Stimulated activated naive CD8-positive, alpha-beta T cell treated with anti-CD3 and anti-CD28 coated beads, Interleukin-15, Interleukin-2, amounts not matched to agents 100 ng/mL and 50 ng/mL, for 24 hours (primary cell): Measurements from ENCODE around the gene SEMA5A.

Source experiments
- H3K27ac Mint-ChIP-seq: one replicate; pipeline ENCODE4 v1.8.0; 2021; ENCODE audit warnings: mild to moderate bottlenecking, mixed read lengths
- H3K27me3 Mint-ChIP-seq: one replicate; pipeline ENCODE4 v1.8.0; 2021; ENCODE audit warnings: mixed read lengths
- H3K36me3 Mint-ChIP-seq: one replicate; pipeline ENCODE4 v1.8.0; 2021; ENCODE audit warnings: low read depth, mixed read lengths
- H3K4me1 Mint-ChIP-seq: one replicate; pipeline ENCODE4 v1.8.0; 2021; ENCODE audit warnings: low read depth, mixed read lengths
- H3K4me3 Mint-ChIP-seq: one replicate; pipeline ENCODE4 v1.8.0; 2021; ENCODE audit warnings: mild to moderate bottlenecking, mixed read lengths
- H3K9me3 Mint-ChIP-seq: one replicate; pipeline ENCODE4 v1.8.0; 2021; ENCODE audit warnings: mixed read lengths

Gene SEMA5A

DNA sequence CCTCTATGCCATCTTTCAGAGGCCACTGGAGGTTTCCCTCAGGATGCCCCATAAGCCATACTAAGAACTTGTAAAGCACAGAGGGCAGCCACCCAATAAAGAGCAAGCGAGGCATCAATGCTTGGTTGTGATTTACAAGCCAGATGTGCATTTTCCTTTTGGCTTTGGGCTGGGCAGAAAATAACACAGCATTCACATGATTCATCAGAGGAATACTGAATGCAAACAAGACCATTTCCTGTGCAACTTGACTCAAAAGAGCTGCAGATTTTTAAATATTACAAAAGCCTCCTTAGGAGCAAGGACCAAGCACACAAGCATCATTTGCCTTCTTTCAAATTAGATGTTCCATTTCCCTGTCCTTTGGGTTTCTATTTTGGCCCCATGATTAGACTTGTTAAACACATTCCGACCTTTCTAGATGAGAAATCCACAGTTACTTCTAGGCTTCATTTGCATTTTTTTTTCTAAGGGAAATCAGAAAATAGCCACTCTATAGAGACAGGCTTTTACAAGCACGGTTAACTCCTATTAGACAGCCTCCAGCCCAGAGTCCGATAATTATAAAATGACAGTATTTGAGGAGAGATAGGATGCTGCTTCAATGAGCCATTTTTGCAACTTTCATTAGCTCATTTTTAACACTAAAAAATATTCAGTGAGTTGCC, 207.8 kb downstream of the SEMA5A start:
- peaks cover 6% of the 10 kb centered on the region for H3K9me3 Mint-ChIP-seq
- H3K4me3 Mint-ChIP-seq = no peak overlapping the region
- no peak overlapping the region for H3K27ac Mint-ChIP-seq
- no peaks in the 10 kb centered on the region for H3K27me3 Mint-ChIP-seq
- H3K4me1 Mint-ChIP-seq = no peaks in the 10 kb centered on the region
- H3K36me3 Mint-ChIP-seq = no peaks in the 10 kb centered on the region

DNA sequence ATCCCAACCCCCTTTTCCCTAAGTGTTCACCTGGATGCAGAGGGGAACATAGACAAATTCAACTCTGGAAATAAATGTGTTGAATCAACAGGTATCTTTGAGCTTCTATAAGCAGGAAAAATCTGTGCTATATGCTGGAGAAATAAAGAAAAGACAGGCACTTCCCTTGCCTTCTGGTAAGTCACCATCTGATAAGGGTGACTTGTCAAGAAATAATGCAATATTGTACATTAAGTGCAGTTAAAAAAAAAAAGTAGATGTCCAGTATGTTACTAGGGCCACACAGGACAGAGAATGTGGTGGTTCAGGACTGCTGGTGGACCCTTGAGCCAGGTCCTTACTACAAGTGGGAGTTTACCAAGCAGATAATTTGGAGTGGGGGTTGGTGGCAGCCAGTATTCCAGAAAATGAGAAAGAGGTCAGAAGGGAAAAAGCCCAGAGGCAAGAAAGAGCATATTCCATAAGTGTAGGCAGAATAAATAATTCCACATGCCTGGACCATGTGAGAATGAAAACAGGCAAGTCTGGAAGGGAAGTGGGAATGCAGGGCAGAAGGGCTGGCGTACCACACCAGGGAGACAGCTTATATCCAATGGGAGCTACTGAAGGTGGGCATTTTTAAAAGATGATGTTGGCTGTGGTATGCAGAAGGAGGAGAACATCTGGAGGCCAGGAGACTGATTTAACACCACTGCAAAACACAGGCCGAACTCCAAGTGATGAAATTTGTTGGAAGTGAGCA, 209.9 kb downstream of the SEMA5A start:
- Mint-ChIP-seq H3K36me3 (no peaks in the 10 kb centered on the region), H3K9me3 (peaks cover 6% of the 10 kb centered on the region), H3K27ac (no peak overlapping the region), H3K27me3 (no peaks in the 10 kb centered on the region), H3K4me1 (no peaks in the 10 kb centered on the region), H3K4me3 (no peak overlapping the region)

DNA sequence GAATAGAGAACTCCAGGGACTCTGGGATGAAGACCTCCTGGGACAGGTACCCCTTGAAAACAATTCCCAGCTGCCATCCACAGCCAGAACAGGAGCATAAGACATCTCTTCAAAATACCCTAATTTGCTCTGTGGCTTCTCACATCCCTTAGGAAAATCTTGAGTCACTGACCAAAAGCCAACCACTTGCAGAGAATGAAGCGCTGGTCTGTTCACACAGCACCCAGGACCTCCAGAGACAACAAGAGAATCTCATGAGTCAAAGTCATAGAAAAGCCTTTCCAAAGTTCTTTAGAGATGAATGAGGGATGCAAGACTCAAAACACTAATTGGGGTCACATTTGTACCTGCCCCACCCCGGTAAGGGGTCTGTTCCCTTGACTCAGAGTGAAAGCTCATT, 210.6 kb downstream of the SEMA5A start:
- H3K36me3 Mint-ChIP-seq = no peaks in the 10 kb centered on the region
- H3K4me3 Mint-ChIP-seq = no peak overlapping the region
- no peaks in the 10 kb centered on the region for H3K27me3 Mint-ChIP-seq
- no peaks in the 10 kb centered on the region for H3K4me1 Mint-ChIP-seq
- peaks cover 6% of the 10 kb centered on the region for H3K9me3 Mint-ChIP-seq
- no peak overlapping the region for H3K27ac Mint-ChIP-seq

DNA sequence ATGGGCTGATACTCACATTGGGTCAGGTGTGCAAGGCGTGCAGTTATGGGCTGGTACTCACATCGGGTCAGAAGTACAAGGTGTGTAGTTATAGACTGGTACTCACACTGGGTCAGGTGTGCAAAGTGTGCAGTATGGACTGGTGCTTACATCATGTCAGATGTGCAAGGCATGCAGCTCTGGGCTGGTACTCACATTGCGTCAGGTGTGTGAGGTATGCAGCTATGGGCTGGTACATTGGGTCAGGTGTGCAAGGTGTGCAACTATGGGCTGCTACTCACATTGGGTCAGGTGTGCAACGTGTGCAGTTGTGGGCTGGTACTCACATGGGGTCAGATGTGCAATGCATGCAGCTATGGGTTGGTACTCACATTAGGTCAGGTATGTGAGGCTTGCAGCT, 213.8 kb downstream of the SEMA5A start:
- Mint-ChIP-seq H3K27ac (no peak overlapping the region), H3K36me3 (no peaks in the 10 kb centered on the region)

DNA sequence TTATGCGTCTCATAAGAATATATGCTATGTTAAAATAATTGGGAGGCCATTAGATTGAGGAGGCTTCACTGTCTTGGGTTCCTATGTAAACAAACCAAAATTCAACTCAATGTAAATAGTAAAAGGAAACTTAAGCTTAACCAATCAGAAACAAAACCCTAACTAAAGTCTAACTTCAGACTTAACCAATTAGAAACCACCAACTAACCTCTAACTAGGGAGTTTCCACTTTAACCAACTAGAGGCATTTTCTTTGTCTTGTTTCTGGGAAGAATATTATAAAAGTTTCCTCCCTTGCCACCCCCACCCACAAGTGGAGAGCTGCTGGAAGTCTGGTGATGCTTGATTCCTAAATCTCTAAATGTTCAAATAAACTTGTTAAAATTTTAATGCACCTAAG, 214.5 kb downstream of the SEMA5A start:
- no peak overlapping the region for H3K4me3 Mint-ChIP-seq

More for the DNA sequence above, 213.8 kb downstream of the SEMA5A start:
- Mint-ChIP-seq H3K4me1 (no peaks in the 10 kb centered on the region), H3K4me3 (no peak overlapping the region), H3K27me3 (no peaks in the 10 kb centered on the region), H3K9me3 (peaks cover 4% of the 10 kb centered on the region)

DNA sequence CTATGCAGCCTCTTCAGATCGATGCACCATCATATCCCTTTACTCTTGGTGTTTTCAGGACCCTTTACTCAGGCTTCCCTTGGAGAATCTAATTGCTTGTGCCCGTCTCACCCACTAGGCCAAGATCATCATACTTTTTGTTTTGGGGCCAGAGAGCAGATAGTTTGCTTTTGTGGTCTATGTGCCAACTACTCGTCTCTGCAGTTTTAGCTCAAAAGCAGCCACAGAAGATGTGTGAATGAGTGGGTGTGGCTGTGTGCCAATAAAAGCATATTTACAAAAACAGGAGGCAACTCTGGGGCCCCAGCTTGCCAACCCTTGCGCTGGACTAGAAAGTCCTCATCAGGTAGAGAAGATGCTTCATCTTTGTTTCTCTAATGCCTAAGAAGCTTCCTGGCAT, 216.8 kb downstream of the SEMA5A start:
- no peak overlapping the region for H3K27ac Mint-ChIP-seq
- H3K4me1 Mint-ChIP-seq = no peaks in the 10 kb centered on the region
- no peaks in the 10 kb centered on the region for H3K36me3 Mint-ChIP-seq
- H3K27me3 Mint-ChIP-seq = no peaks in the 10 kb centered on the region
- no peak overlapping the region for H3K4me3 Mint-ChIP-seq
- peaks cover 4% of the 10 kb centered on the region for H3K9me3 Mint-ChIP-seq

More for the DNA sequence above, 214.5 kb downstream of the SEMA5A start:
- Mint-ChIP-seq H3K9me3 (peaks cover 4% of the 10 kb centered on the region), H3K27ac (no peak overlapping the region), H3K27me3 (no peaks in the 10 kb centered on the region), H3K36me3 (no peaks in the 10 kb centered on the region), H3K4me1 (no peaks in the 10 kb centered on the region)

GRCh38 chr5:9325549-9325948, 220.3 kb downstream of the SEMA5A start:
- Mint-ChIP-seq H3K27ac (no peak overlapping the region), H3K27me3 (no peaks in the 10 kb centered on the region), H3K9me3 (peaks cover 4% of the 10 kb centered on the region), H3K4me1 (no peaks in the 10 kb centered on the region), H3K4me3 (no peak overlapping the region), H3K36me3 (no peaks in the 10 kb centered on the region)

- Mint-ChIP-seq H3K27me3 (no peaks in the 10 kb centered on the region), H3K27ac (no peak overlapping the region), H3K9me3 (peaks cover 4% of the 10 kb centered on the region), H3K4me3 (no peak overlapping the region), H3K4me1 (no peaks in the 10 kb centered on the region), H3K36me3 (no peaks in the 10 kb centered on the region)
Observed at GRCh38 chr5:9324348-9325077, 221.4 kb downstream of the SEMA5A start.

DNA sequence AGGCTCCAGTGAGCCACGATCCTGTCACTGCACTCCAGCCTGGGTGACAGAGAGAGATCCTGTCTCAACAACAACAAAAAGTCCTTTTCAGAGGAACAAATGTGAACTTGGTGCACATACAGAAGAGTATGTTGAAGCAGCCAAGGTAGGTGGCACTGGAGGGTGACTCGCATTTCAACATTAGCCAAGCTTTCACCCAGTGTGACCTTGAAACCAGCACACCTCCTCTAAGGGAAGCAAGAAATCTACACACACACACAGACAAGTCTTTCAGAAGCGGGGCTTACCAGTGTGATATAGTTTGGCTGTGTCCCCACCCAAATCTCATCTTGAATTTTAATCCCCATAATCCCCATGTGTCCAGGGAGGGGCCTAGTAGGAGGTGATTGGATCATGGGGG, 225.2 kb downstream of the SEMA5A start:
- Mint-ChIP-seq H3K27ac (no peak overlapping the region), H3K27me3 (no peaks in the 10 kb centered on the region), H3K9me3 (no peaks in the 10 kb centered on the region), H3K4me3 (no peak overlapping the region), H3K4me1 (no peaks in the 10 kb centered on the region), H3K36me3 (no peaks in the 10 kb centered on the region)

DNA sequence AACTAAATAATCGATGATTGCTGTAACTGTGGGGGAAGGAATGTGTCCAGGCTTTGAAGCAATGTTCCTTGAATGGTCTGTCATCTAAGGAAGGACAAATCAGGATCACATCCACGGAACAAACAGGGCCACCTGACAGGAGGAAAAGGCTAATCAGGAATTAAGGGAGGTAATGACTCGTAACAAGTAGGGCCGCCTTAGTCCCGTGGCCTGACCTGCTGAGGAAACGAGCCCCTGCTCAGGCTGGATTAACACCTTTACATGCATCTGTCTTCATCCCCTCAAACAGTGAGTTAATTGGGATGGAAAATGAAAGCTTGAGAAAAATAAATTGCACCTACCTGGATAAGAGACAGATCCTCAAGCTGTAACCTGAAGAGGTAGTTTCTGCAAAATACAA, 227.8 kb downstream of the SEMA5A start:
- no peaks in the 10 kb centered on the region for H3K27me3 Mint-ChIP-seq
- H3K4me3 Mint-ChIP-seq = no peak overlapping the region
- no peaks in the 10 kb centered on the region for H3K36me3 Mint-ChIP-seq
- no peaks in the 10 kb centered on the region for H3K9me3 Mint-ChIP-seq
- no peaks in the 10 kb centered on the region for H3K4me1 Mint-ChIP-seq
- no peak overlapping the region for H3K27ac Mint-ChIP-seq

- Mint-ChIP-seq H3K4me3 (no peak overlapping the region), H3K36me3 (no peaks in the 10 kb centered on the region), H3K9me3 (no peaks in the 10 kb centered on the region)
Observed at GRCh38 chr5:9316733-9317132, 229.1 kb downstream of the SEMA5A start.

GRCh38 chr5:9316041-9316440, 229.8 kb downstream of the SEMA5A start:
- no peaks in the 10 kb centered on the region for H3K4me1 Mint-ChIP-seq
- H3K9me3 Mint-ChIP-seq = no peaks in the 10 kb centered on the region
- no peak overlapping the region for H3K27ac Mint-ChIP-seq
- H3K27me3 Mint-ChIP-seq = no peaks in the 10 kb centered on the region
- no peaks in the 10 kb centered on the region for H3K36me3 Mint-ChIP-seq
- H3K4me3 Mint-ChIP-seq = no peak overlapping the region

More at GRCh38 chr5:9316733-9317132, 229.1 kb downstream of the SEMA5A start:
- no peaks in the 10 kb centered on the region for H3K4me1 Mint-ChIP-seq
- H3K27me3 Mint-ChIP-seq = no peaks in the 10 kb centered on the region
- no peak overlapping the region for H3K27ac Mint-ChIP-seq

DNA sequence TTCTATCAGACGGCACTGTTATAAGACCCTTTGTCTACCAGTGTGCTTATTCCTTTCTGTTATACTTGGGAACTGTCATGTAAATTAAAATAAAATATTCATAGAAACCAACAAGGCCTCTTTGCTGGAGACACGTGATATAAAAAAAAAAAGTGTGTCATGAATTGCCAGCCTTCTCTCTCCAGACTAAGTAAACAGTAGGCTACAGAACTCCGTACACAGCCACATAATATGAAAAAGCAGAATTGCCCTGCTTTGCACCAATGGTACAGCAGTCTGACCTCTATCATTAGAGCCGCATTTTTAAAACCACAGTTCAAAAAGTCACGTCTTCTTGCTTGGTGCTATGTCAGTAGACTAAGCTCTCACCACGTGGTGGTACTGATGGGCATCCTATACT, 231.3 kb downstream of the SEMA5A start:
- H3K9me3 Mint-ChIP-seq = no peaks in the 10 kb centered on the region
- H3K4me1 Mint-ChIP-seq = no peaks in the 10 kb centered on the region
- no peak overlapping the region for H3K27ac Mint-ChIP-seq
- H3K27me3 Mint-ChIP-seq = no peaks in the 10 kb centered on the region
- no peaks in the 10 kb centered on the region for H3K36me3 Mint-ChIP-seq
- H3K4me3 Mint-ChIP-seq = no peak overlapping the region

- Mint-ChIP-seq H3K4me3 (no peak overlapping the region), H3K4me1 (no peaks in the 10 kb centered on the region), H3K36me3 (no peaks in the 10 kb centered on the region), H3K9me3 (no peaks in the 10 kb centered on the region), H3K27me3 (no peaks in the 10 kb centered on the region), H3K27ac (no peak overlapping the region)
Observed at GRCh38 chr5:9313751-9314150, 232.1 kb downstream of the SEMA5A start.

DNA sequence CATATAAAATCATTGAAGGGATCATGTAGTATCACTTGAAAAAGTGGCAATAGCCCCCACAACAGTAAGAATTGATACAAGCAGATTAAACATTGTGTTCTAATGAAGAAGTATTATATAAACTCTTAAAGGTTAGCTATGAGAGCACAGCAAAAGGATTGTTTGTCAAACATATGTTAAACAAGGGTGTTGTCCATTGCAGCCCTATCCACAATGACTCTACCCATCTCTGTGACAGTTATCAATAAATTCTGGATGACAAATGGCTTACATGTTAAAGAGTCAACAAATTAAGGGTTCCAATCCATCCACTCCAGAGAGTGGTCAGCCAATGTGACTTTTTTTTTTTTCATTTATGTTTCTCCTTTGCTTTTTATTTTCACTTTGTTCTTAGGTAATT, 238.7 kb downstream of the SEMA5A start:
- H3K4me1 Mint-ChIP-seq = no peaks in the 10 kb centered on the region
- no peak overlapping the region for H3K27ac Mint-ChIP-seq
- no peak overlapping the region for H3K4me3 Mint-ChIP-seq
- no peaks in the 10 kb centered on the region for H3K27me3 Mint-ChIP-seq
- no peaks in the 10 kb centered on the region for H3K36me3 Mint-ChIP-seq
- no peaks in the 10 kb centered on the region for H3K9me3 Mint-ChIP-seq
